Endothelial cell (in vitro differentiated cells): ENCODE measurements around the gene EOGT. TPM values are rescaled to one million over a fixed set of nuclear protein-coding genes. Genes with fewer than 3 reads are reported as not detected.
A peak's percentile ranks its signal among the peaks of the same experiment; 100 is the strongest.

Experiments
- DNase-seq: peaks from one replicate; pipeline ENCODE4 v3.0.0; 2021; ENCODE audit warnings: low spot score
- H3K27ac Mint-ChIP-seq: one replicate; pipeline ENCODE4 v1.8.0; 2021; ENCODE audit warnings: mixed read lengths, inconsistent platforms; ENCODE audit not compliant: unreplicated experiment
- H3K27me3 Mint-ChIP-seq: one replicate; pipeline ENCODE4 v1.8.0; 2021; ENCODE audit warnings: mild to moderate bottlenecking, moderate library complexity, mixed read lengths, inconsistent platforms; ENCODE audit not compliant: unreplicated experiment
- H3K36me3 Mint-ChIP-seq: one replicate; pipeline ENCODE4 v1.8.0; 2021; ENCODE audit warnings: mild to moderate bottlenecking, low read depth, mixed read lengths, inconsistent platforms; ENCODE audit not compliant: unreplicated experiment
- H3K4me1 Mint-ChIP-seq: one replicate; pipeline ENCODE4 v1.8.0; 2021; ENCODE audit warnings: mild to moderate bottlenecking, mixed read lengths, inconsistent platforms; ENCODE audit not compliant: unreplicated experiment
- H3K4me3 Mint-ChIP-seq: one replicate; pipeline ENCODE4 v1.8.0; 2021; ENCODE audit warnings: mild to moderate bottlenecking, mixed read lengths, inconsistent platforms; ENCODE audit not compliant: unreplicated experiment
- H3K9me3 Mint-ChIP-seq: one replicate; pipeline ENCODE4 v1.8.0; 2021; ENCODE audit warnings: mixed read lengths, inconsistent platforms; ENCODE audit not compliant: unreplicated experiment
- total RNA-seq: library from RNA; stranded (reverse); fragmentation: NEBNext Ultra II Directional; extraction: Animal tissue kit (Norgen Biotek cat#: 25700); gene quantifications from one replicate; pipeline ENCODE4 v1.2.1, GENCODE V29; 2021; ENCODE audit not compliant: unreplicated experiment
- TF ChIP-seq, protein P1 (sequence below): fragments of 200-600 bp; sonication (generic); IDR thresholded peaks from one replicate; pipeline ENCODE4 v1.5.0; 2021; ENCODE audit warnings: antibody characterized with exemption; ENCODE audit not compliant: unreplicated experiment

EOGT gene
- total RNA-seq, 1 donor from 2014 or later = 165 TPM

DNA sequence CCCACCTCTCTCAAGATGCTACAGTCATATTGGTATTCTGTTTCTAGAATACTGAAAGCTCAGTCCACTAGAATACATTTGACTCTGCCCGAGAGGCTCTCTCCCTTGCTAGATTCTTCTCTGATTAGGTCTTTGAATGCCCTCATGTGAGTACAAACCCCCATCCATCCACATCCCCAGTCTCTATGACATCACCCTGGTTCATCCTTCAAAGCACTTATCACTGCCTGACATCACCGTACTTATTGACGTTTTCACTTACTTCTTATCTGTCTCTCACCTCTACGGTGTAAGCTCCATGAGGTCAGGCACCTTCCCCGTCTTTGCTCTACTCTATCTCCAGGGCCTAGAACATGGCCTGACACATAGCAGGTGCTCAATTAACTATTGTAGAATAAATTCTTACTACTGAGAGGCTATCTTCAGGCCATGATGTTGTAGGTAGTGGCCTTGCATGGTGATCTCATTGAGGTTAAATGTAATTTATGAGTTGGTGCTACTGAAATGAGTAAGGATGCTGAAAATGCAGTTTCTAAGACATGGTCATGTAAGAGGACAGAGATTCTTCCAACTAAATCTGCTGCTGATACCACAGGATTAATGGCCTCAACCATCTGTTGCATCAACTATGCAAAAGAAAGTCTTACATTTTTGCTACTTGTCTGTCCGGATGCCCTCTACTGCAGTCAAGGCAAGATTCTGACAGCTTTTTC is 26.8 kb downstream of the EOGT start:
- peaks cover 54% of the 10 kb centered on the region for H3K36me3 Mint-ChIP-seq
- H3K27ac Mint-ChIP-seq = no peak overlapping the region

DNA sequence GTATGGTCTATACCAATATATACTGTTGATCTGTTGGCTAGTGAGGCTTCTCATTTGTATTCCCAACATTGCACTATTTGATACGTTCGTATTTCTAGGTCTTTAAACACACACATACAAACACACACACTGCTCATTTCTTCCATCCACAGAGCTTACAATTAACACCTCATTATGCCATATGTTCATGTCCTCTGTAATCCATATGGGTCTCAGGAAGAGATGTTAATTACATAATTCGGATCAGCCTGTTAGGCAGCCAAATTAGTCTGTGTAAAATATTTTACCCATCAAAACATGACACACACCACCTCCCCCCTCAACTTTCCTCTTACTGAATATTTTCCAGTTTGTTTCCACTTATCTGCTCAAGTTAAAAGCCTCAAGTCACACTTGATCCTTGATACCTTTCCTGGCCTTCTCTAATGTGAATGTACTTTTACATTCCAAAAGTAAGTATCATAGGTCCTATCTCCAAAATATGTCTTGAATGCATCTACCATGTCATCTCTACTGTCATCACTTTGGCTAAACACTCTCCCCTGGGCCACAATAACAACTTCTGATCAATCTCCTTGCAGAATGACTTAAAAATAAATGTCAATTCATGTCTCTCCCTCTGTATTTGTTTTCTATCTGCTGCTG is 28.2 kb downstream of the EOGT start:
- no peaks in the 10 kb centered on the region for H3K9me3 Mint-ChIP-seq
- DNase-seq = no peak
- H3K4me3 Mint-ChIP-seq = peak overlapping the region; percentile 20
- TF ChIP-seq, protein P1, sequence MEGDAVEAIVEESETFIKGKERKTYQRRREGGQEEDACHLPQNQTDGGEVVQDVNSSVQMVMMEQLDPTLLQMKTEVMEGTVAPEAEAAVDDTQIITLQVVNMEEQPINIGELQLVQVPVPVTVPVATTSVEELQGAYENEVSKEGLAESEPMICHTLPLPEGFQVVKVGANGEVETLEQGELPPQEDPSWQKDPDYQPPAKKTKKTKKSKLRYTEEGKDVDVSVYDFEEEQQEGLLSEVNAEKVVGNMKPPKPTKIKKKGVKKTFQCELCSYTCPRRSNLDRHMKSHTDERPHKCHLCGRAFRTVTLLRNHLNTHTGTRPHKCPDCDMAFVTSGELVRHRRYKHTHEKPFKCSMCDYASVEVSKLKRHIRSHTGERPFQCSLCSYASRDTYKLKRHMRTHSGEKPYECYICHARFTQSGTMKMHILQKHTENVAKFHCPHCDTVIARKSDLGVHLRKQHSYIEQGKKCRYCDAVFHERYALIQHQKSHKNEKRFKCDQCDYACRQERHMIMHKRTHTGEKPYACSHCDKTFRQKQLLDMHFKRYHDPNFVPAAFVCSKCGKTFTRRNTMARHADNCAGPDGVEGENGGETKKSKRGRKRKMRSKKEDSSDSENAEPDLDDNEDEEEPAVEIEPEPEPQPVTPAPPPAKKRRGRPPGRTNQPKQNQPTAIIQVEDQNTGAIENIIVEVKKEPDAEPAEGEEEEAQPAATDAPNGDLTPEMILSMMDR = no peak
- H3K4me1 Mint-ChIP-seq = peaks cover 2% of the 10 kb centered on the region
- H3K36me3 Mint-ChIP-seq = peaks cover 51% of the 10 kb centered on the region
- H3K27me3 Mint-ChIP-seq = peaks cover 2% of the 10 kb centered on the region
- H3K27ac Mint-ChIP-seq = no peak overlapping the region

More for the DNA sequence above, 26.8 kb downstream of the EOGT start:
- peaks cover 2% of the 10 kb centered on the region for H3K4me1 Mint-ChIP-seq
- no peaks in the 10 kb centered on the region for H3K9me3 Mint-ChIP-seq
- peaks cover 2% of the 10 kb centered on the region for H3K27me3 Mint-ChIP-seq
- peak overlapping the region; percentile 60 for H3K4me3 Mint-ChIP-seq
- no peak for DNase-seq
- TF ChIP-seq, protein P1 = no peak

DNA sequence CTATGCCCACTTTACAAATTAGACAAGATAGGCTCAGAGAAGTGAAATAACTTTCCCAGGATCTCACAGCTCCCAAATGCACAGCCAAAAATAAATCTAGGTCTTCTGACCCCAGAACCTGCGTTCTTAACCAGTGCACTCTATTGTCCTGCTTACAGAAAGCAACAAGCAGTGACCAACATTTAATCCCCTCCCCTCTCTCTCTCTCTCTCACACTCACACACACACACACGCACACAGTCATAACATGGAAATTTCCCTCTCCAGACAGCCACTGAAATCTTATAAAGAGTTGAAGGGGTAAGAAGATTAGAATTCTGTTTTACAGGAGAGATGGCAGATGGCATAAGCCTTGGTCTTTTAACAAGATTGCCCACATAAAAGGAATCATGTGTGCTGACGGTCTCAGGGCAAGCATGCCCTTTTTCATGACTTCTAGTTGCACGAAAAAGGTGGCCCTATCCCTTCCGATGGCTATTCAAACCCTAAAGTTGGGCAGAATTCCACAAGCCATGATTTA is 29.4 kb downstream of the EOGT start:
- TF ChIP-seq, protein P1 = no peak
- peak overlapping the region; percentile 70 for H3K4me3 Mint-ChIP-seq
- peaks cover 2% of the 10 kb centered on the region for H3K27me3 Mint-ChIP-seq
- no peak overlapping the region for H3K27ac Mint-ChIP-seq
- H3K9me3 Mint-ChIP-seq = no peaks in the 10 kb centered on the region
- H3K4me1 Mint-ChIP-seq = peaks cover 2% of the 10 kb centered on the region
- H3K36me3 Mint-ChIP-seq = peaks cover 54% of the 10 kb centered on the region
- DNase-seq = no peak

DNA sequence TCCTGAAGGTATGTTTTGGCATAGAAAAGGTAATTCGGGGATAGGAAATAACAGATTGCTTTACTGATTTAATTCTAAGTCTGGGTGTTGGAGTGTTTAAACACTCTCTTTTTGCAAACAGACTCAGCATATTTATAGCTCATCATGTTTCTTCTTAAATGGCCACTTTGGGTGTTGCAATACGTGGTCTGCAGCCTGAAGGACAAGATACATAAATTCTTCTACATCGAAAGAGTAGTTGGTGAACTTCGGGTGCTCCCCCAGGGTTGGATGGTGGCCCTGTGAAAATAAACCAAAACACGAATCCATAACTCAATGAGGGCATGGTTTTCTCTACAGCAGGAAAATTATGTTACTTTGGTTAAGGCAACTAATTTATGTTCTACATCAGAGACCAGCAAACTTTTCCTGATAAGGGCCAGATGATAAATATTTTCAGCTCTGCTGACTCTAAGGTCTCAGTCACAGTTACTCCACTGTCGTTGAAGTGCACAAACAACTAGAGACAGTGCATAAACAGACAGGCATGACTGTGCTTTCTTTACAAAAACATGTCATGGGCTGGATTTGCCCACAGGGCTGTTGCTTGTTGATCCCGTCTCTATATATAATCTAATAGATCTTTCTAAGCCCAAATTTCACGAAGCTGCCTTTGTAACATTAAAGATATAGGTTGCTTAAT is 35.9 kb downstream of the EOGT start:
- Mint-ChIP-seq H3K9me3 (no peaks in the 10 kb centered on the region), H3K4me3 (peak overlapping the region; percentile 68), H3K36me3 (peaks cover 42% of the 10 kb centered on the region), H3K4me1 (peaks cover 17% of the 10 kb centered on the region), H3K27me3 (no peaks in the 10 kb centered on the region), H3K27ac (no peak overlapping the region)
- no peak for DNase-seq
- TF ChIP-seq, protein P1 = no peak
